IPS-11a (cell line): ENCODE results near the gene CTIF.

Experiments
- H3K4me3 ChIP-seq: one replicate; pipeline ENCODE4 v1.5.1; 2013; ENCODE audit warnings: low read depth, low read length, control low read depth

The CTIF gene

GRCh38 chr18:48662011-48662661 is 123.3 kb downstream of the CTIF start:
- no peak overlapping the region for H3K4me3 ChIP-seq

DNA sequence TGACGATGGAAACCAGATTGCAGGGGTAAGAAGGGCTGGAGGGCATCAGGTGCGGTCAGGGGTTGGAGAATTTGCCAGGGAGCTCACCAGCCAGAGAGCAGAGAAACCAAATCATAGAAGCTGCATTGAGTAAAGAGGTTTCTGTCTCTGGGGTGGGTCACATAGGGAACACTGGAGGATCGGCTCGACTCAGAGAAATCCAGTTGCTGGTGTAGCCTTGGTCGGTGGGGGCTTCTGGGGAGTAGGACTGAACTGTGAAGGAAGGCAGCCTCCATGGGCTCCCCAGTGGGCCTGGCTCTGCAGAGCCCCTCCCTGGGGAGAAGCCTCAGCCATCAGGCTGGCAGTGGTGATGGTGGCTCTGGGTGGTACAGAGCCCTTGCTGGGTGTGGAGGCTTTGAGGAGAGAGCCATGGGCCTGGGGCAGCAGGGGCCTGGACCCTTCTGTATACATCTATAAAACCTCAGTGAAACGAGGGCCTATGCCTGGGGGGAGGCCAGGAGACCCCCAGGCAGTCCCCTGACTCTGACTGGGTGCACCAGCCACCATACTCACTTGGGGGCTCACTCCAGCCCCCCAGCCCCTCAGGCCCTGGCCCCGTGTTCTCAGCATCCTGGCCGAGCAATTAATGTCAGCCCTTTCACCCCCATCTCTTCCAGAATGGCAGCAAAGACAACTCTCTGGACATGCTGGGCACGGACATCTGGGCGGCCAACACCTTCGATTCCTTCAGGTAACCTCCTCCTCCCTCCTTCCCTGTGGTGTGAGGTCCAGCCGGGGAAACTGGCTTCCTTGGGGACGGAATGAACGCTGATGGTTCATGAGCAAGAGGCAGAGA is 124.5 kb downstream of the CTIF start:
- H3K4me3 ChIP-seq, result no peak overlapping the region

GRCh38 chr18:48663931-48664847 is 125.4 kb downstream of the CTIF start:
- H3K4me3 ChIP-seq, result no peak overlapping the region

- H3K4me3 ChIP-seq, result no peak overlapping the region
Observed at GRCh38 chr18:48665654-48666053, 126.8 kb downstream of the CTIF start.

DNA sequence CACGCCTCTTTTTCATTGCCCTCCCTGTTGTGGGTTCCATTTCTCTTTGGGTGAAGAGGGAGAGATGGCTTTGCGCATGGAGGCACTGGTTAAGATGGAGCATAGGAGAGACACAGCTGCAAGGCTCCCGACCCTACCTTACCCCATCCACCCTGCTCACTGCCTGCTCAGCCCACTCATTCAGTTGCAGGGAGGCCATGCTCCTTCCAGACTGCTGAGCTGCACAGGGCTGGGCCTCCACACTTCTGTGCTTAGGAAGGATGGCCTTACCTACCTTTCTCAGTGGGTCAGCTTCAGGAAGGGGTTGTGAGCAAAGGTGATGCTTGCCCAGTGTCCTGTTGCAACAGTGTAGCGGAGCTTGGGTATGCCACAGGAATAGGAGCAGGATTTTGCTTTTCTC is 127.8 kb downstream of the CTIF start:
- no peak overlapping the region for H3K4me3 ChIP-seq

GRCh38 chr18:48667276-48668254 is 128.7 kb downstream of the CTIF start:
- no peak overlapping the region for H3K4me3 ChIP-seq

DNA sequence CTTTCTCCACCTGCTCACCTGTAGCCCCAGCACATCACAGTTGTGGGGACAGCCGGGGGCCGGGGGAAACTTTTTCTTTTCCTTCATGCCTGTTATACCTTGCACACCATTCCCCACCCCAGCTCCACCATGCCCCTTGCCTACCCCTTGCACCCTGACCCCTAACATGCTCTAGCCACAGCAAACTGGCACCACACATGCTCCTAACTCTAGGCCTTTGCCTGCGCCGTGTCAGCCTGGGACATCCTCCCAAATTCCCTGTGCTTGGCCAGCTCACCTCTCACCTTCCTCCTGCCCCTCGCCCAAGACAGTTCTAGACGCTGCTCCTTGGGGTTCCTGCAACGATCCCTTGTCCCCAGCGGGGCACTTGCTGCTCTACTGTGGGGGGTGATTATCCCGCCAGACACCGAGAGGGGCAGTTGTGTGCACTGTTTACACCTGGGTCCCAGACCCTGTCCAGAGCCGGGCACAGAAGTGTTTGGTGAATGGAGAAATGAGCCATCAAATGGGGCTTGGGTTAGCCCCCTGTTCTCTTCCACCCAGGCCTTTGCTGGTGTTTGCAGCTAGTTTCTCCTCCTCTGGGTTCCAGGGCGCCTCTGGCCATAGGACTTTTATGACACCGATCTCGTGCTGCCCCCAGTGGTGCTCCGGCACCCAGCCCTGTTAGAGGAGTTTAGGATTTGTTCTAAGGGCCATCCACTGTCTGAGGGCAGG is 129.8 kb downstream of the CTIF start:
- H3K4me3 ChIP-seq, result no peak overlapping the region

DNA sequence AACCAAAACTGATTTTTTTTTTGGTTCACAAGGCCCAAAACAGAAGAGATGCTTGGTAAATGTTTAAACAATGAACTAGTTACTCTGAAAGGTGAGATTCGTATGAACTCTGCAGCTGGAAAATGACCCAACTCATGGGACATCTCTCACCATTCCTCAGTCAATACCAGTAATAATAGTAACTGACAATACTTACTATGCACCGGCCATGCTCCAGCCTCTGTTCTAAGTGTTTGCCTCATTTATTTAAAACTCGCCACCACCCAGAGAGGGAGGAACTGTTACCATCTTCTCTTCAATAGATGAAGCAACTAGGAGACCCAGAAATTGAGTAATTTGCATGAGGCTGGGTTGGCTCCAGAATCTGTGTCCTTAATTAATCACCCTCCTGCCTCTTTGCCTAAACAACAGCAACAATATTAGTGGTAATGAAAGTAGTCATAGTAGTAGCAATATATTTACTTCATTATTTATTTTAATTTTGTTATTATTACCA is 130.4 kb downstream of the CTIF start:
- H3K4me3 ChIP-seq, result no peak overlapping the region

- H3K4me3 ChIP-seq, result no peak overlapping the region
Observed at GRCh38 chr18:48669991-48670750, 131.3 kb downstream of the CTIF start.

DNA sequence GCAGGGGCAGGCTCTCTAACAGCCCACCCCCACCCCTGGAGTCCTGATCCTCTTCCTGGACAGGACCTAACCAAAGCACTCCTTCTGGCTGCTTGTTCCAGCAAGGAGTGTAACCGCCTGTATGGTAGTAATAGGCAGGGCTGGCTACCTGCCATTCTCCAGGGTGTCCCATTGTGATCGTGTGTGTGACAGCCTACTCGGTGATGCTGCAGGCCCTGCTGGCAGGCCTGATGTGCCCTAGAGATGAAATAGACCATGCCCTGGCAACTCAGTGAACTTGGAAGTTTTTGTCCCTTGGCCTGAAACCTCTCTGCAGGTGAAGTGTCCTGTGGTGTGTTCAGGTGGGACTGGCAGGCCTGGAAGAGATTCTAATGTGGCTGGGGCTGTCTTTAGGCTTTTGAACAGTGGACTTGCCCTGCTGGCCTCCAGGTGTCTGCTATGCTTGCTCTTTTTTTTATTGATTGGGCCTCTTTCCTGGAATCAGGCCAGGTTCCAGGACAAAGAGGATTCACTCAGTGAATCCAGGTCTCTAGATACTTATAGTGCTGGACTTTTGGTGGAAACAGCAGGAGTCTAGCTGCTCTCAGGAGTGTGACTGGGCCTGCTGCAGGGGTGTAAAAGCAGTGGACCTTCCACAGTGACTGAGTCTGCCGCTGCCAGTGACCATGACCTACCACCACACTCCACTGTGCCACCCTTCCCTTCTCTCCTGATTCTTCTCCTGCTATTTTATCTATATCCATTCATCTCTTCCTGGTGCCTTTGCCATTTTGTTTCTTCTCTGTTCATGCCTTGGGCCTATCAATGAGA is 132.1 kb downstream of the CTIF start:
- H3K4me3 ChIP-seq, result no peak overlapping the region

DNA sequence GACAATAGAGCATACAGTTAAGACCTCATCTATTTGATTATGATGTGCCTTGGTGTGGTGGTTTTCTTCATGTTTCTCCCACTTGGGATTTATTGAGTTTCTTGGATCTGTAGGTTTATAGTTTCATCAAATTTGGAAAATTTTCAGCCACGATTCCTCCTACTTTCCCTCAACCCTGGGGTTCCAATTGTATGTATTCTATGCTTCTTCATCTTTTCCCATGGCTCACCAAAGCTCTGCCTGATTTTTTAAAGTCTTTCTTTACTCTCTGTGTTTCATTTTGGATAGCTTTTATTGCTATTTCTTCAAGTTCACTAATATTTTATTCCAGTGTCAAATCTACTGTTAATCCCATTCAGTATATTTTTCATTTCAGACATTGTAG is 132.7 kb downstream of the CTIF start:
- H3K4me3 ChIP-seq, result no peak overlapping the region

DNA sequence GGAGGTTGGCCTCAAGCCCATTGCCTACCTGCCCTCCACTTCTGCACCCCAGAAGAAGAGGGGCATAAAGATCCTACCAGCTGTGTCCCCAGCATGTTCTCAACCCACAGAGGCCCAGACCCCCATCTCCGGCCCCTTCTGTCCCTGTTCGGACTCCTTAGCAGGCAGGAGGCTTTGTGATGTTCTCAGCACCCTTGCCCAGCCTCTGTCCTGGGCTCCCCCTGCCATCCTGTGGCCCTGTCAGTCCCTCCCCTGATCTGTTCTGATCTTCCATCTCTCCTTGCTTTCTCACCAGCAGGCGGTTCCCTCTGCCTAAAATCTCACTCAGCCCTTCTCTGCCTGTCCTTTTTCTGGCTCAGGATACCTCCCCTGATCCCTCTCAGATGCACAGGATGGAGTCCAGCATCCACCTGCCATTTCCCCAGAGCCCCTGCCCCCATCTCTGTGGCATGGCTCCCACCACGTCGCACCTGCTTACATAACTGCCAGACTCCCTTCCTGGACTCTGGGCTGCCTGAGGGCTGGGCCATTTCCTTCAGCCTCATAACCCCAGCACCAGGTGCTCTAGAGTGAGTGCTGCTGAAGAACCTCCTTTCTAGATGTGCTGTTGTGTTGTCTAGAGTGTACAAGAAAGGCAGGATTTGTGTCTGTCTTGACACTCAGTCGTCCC is 134.0 kb downstream of the CTIF start:
- H3K4me3 ChIP-seq, result no peak overlapping the region

DNA sequence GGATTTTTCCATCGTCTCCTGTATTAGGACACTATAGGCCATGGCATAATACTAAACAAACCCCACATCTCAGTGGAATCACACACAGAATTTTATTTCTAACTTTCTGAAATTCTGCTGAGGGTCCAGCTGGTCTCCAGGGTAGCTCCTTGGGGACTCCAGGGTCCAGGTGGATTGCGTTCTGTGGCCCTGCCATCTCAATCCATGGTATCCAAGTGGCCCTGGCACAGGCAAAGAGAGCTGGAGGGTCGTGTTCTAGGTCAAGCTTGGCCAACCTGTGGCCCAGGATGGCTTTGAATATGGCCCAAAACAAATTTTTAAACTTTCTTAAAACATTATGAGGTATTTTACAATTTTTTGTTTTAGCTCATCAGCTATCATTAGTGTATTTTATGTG is 134.6 kb downstream of the CTIF start:
- no peak overlapping the region for H3K4me3 ChIP-seq

- H3K4me3 ChIP-seq, result no peak overlapping the region
Observed at GRCh38 chr18:48673853-48674721, 135.3 kb downstream of the CTIF start.

DNA sequence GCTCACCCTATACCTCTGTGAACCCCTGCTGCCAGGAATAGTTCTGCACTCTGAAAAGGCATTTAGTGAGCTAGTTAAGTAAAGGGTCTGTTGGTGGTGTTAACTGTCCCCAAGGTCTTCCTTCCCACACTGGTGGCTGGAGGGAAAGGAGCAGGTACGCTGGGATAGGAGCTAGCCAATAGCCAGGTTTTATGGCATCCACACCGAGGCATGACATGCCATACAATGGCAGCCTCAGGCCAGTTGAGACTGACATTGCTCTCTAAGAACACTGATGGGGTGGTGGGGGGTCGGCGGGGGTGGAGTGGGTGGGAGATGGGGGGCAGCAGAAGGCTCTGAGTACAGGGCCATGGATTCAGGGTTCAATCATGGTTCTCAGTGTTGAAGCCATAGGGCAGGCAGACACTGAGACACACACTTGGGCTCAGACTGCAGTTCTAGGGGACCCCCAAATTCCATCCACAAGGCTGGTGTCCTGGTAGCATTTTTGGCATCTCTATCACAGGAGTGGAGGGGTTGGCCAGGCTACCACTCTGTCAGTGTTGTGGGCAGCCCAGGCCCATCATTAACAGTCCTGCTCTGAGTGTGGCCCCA is 136.0 kb downstream of the CTIF start:
- no peak overlapping the region for H3K4me3 ChIP-seq

- no peak overlapping the region for H3K4me3 ChIP-seq
Observed at GRCh38 chr18:48675352-48675761, 136.5 kb downstream of the CTIF start.
